Astrocyte of the cerebellum (primary cell): ENCODE results near the gene DDAH2.

ENCODE experiments used
- DNase-seq: peaks from one replicate; pipeline ENCODE4 v3.0.0-alpha.2; 2011; ENCODE audit warnings: low read depth
- H3K4me3 ChIP-seq: 2 replicates; pipeline ENCODE4 v1.5.1; 2011; ENCODE audit warnings: mild to moderate bottlenecking, low read depth, low read length, moderate library complexity
- in situ Hi-C: cut with HindIII; loops from 2 replicates; pipeline ENCODE4 v1.10.0; 2017; ENCODE audit warnings: low sequenced_read_pairs
- TF ChIP-seq, protein P1 (sequence below): IDR thresholded peaks from 2 replicates; pipeline ENCODE4 v1.5.1; 2012; ENCODE audit warnings: low read length, low read depth, moderate library complexity, mild to moderate bottlenecking; ENCODE audit errors: missing control alignments

DDAH2 gene

DNA sequence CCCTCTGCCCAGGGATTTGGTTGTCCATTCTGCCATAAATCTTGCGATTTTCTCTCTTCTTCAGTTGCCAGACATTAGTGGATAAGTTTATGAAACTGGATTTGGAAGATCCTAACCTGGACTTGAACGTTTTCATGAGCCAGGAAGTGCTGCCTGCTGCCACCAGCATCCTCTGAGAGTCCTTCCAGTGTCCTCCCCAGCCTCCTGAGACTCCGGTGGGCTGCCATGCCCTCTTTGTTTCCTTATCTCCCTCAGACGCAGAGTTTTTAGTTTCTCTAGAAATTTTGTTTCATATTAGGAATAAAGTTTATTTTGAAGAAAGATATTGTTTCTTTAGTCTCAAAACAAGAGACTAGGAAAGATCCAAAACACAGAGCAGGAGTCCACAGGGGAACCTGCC lies 33.3 kb upstream of the DDAH2 start, which contains the start of gene SAPCD1:
SAPCD1 (plus strand) TSS at position 301 of the 400 bp plus-strand sequence. CDS start 399 bp downstream, outside the sequence.
- H3K4me3 ChIP-seq = no peak within 1 kb of the TSS
- TF ChIP-seq, protein P1, sequence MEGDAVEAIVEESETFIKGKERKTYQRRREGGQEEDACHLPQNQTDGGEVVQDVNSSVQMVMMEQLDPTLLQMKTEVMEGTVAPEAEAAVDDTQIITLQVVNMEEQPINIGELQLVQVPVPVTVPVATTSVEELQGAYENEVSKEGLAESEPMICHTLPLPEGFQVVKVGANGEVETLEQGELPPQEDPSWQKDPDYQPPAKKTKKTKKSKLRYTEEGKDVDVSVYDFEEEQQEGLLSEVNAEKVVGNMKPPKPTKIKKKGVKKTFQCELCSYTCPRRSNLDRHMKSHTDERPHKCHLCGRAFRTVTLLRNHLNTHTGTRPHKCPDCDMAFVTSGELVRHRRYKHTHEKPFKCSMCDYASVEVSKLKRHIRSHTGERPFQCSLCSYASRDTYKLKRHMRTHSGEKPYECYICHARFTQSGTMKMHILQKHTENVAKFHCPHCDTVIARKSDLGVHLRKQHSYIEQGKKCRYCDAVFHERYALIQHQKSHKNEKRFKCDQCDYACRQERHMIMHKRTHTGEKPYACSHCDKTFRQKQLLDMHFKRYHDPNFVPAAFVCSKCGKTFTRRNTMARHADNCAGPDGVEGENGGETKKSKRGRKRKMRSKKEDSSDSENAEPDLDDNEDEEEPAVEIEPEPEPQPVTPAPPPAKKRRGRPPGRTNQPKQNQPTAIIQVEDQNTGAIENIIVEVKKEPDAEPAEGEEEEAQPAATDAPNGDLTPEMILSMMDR = no peak
- in situ Hi-C loops = no loop called here
- DNase-seq = no peak

DNA sequence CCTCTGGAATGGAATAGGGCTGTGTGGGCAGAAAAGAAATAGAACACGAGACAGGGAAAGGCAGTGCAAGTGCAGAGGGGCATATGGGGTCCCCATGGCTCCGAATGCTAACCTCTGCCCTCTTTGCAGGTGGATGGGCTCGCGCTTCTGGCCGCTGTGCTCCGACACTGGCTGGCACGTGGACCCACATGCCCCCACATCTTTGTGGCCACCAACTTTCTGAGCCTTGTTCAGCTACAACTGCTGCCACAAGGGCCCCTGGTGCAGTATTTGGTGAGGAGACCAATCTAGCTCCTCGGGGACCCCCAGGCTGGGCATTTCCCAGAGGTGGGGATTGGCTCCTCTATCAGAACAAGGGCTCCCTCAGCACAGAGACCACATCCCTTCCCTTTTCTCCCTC lies 32.2 kb upstream of the DDAH2 start:
- in situ Hi-C loops = no loop called here
- no peak for DNase-seq
- H3K4me3 ChIP-seq = no peak overlapping the region
- TF ChIP-seq, protein P1 = no peak

DNA sequence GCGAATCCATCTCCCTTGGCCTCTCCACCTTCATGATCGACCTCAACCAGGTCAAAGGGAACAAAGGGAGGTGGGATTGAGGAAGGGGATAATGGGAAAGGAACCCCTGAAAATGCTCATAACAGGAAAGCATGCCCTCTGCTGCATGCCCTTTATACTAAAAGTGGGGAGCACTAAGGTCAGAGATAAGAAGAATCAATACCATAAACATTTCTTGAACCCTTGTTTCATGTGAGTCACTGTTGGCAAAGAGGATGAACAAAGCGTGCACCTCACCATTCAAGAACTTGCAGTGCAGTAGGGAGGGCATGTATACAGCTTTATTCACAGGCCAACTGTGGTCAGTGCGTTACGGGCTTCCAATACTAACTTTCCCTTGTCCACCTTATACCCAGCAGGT lies 31.7 kb upstream of the DDAH2 start:
- TF ChIP-seq, protein P1 = no peak
- no peak for DNase-seq
- H3K4me3 ChIP-seq = no peak overlapping the region
- in situ Hi-C loops = no loop called here

DNA sequence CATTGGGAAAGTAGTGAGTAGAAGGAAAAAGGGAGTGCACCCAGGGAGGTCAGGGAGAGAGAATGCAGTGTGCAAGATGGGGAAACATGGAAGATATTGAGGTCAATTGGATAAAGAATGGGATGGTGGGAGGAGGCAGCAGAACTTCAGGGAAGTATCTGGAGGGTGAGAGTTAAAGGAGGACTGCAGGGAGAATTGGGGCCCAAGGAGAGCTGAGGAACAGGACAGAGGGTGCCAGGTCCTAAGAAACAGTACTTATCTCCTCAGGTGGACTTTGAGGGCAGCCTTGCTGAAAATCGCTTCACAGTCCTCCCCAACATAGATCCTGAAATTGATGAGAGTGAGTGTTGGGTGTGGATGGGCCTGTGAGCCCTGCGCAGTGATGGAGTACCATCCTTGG lies 29.2 kb upstream of the DDAH2 start:
- TF ChIP-seq, protein P1 = no peak
- DNase-seq = no peak
- in situ Hi-C loops = no loop called here
- H3K4me3 ChIP-seq = no peak overlapping the region

DNA sequence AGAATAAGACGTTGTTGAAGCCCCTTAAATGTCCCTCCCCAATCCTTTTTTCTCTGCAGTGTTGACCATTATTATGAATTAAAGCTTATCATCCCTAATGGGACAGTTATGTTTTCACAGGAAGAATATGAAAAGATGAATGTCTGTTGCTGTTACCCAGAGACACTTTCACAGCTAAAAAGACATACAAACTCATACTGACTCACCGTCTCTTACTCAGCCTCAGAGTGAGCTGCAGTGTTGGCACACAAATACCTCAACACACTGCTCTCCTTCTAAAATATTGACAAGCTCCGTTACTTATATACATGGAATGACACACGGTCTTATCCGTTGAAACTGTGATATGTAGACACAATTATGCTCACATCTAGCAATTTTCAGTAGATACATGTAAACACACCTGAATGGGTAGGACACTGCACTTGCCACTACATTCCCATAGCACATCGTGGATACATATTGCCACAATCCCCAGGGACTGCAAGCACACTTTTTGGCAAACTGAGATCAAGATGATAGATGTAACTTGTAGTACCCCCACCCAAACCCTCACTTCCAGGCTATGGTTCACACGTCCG lies 23.7 kb upstream of the DDAH2 start:
- TF ChIP-seq, protein P1 = no peak
- in situ Hi-C loops = no loop called here
- H3K4me3 ChIP-seq = no peak overlapping the region

DNA sequence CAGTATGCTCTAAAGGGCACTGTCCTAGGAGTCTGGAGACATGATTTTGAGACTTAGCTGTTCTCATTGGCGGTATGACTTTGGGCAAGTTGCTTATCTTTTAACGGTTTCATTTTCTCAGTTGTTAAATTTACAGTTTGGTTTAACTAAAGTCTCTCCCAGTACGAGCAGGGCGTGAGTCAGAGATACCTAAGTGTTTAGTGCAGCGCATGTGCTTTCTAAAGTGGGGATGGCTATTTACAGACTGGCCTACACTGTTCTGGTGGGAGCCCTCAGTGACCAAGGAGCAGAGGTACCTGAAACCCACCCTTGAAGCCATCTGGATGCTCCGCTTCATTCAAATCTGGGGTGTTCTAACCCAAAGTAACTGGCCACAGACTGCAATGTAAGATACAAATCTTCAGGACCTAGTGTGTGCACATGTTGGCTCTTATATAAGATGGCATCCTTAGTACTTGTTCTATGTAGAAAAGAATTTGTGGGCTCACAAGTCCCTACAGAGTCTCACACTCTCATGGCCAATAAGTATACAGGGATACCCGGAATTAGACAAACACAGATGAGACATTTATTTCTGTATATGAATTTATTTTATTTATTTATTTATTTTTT lies 21.4 kb upstream of the DDAH2 start:
- TF ChIP-seq, protein P1 = no peak
- H3K4me3 ChIP-seq = no peak overlapping the region
- in situ Hi-C loops = no loop called here
- no peak for DNase-seq

More for the DNA sequence above, 23.7 kb upstream of the DDAH2 start:
- no peak for DNase-seq
